HTR-8/SVneo (cell line): Measurements from ENCODE around the gene CRB3.

Experiments
- DNase-seq: peaks from one replicate; pipeline ENCODE4 v3.0.0; 2011; ENCODE audit warnings: low spot score, mixed read lengths; ENCODE audit not compliant: insufficient read length
- FAIRE-seq: peaks from 2 replicates; lab custom pipeline; 2011; peaks lifted over from hg19 to GRCh38; lab: Jason Lieb, UNC

Gene CRB3

GRCh38 chr19:6465006-6465405 is 935 bp downstream of the CRB3 start:
- DNase-seq: no peak

GRCh38 chr19:6465663-6466062 is 1.6 kb downstream of the CRB3 start:
- no peak for FAIRE-seq
- no peak for DNase-seq

More at GRCh38 chr19:6465006-6465405, 935 bp downstream of the CRB3 start:
- no peak for FAIRE-seq

GRCh38 chr19:6466526-6467248 is 2.6 kb downstream of the CRB3 start:
- FAIRE-seq (no peak), DNase-seq (no peak)

GRCh38 chr19:6467384-6467783 is 3.3 kb downstream of the CRB3 start:
- no peak for DNase-seq
- FAIRE-seq: no peak

- FAIRE-seq: no peak
- DNase-seq: no peak
Measured at GRCh38 chr19:6470173-6470572, 6.1 kb downstream of the CRB3 start.

GRCh38 chr19:6471076-6471475 is 7.0 kb downstream of the CRB3 start:
- FAIRE-seq (no peak), DNase-seq (no peak)

GRCh38 chr19:6472713-6473112 is 8.6 kb downstream of the CRB3 start:
- DNase-seq (no peak), FAIRE-seq (no peak)

GRCh38 chr19:6473647-6474046 is 9.6 kb downstream of the CRB3 start:
- DNase-seq (no peak), FAIRE-seq (no peak)

GRCh38 chr19:6475321-6476108 is 11.4 kb downstream of the CRB3 start:
- DNase-seq: no peak
- FAIRE-seq: no peak

GRCh38 chr19:6476155-6476895 is 12.3 kb downstream of the CRB3 start:
- DNase-seq: no peak
- FAIRE-seq: no peak

- no peak for DNase-seq
- FAIRE-seq: no peak
Measured at GRCh38 chr19:6476896-6477431, 12.9 kb downstream of the CRB3 start.

- FAIRE-seq: no peak
Measured at GRCh38 chr19:6478815-6479214, 14.7 kb downstream of the CRB3 start.

GRCh38 chr19:6479836-6480398 is 15.8 kb downstream of the CRB3 start:
- DNase-seq (no peak), FAIRE-seq (peak; percentile 82)

More at GRCh38 chr19:6478815-6479214, 14.7 kb downstream of the CRB3 start:
- DNase-seq: no peak

- DNase-seq (no peak), FAIRE-seq (peak; percentile 69)
Measured at GRCh38 chr19:6480848-6481415, 16.9 kb downstream of the CRB3 start.

- DNase-seq (no peak), FAIRE-seq (peak; percentile 49)
Measured at GRCh38 chr19:6481541-6482342, 17.7 kb downstream of the CRB3 start, which contains the start of gene DENND1C. TSS of gene DENND1C (minus strand) at chr19:6481787. CDS start at chr19:6481695, 92 bp downstream.

- FAIRE-seq: no peak
- DNase-seq: no peak
Measured at GRCh38 chr19:6482343-6482686, 18.2 kb downstream of the CRB3 start.

GRCh38 chr19:6483235-6483634 is 19.2 kb downstream of the CRB3 start:
- DNase-seq (no peak), FAIRE-seq (no peak)

- FAIRE-seq: no peak
- no peak for DNase-seq
Measured at GRCh38 chr19:6484230-6484629, 20.2 kb downstream of the CRB3 start.

GRCh38 chr19:6484831-6485230 is 20.8 kb downstream of the CRB3 start:
- FAIRE-seq (no peak), DNase-seq (no peak)
